NCI-H524 (cell line): ENCODE results near the gene KRT39.

ENCODE experiments used
- DNase-seq, 2 experiments: peaks; one replicate each; lab custom pipeline; 2025; lab: John Stamatoyannopoulos, UW

The KRT39 gene

DNA sequence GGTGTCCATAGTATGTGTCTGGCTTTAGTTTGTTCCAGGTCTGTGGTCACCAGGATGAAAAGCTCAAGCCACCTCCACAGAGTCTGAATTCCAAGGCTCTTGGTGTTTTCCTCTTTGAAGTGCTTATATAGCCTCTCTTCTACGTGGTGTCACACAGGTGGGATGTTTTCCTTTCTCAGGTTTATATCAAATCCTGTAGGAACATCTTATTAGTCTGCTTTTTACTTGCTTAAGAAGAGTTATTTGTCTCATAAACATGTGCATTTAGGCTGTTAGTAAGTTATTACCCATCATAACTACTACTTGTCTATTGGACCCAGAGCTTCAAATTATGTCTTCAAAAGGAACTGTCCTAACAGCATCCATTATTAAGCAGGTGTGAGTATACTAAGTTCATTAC is at the start of gene KRT39:
TSS of gene KRT39 (minus strand) at position 101 of the 400 bp plus-strand sequence. CDS start at position 9, 92 bp downstream.
- no peak for DNase-seq

DNA sequence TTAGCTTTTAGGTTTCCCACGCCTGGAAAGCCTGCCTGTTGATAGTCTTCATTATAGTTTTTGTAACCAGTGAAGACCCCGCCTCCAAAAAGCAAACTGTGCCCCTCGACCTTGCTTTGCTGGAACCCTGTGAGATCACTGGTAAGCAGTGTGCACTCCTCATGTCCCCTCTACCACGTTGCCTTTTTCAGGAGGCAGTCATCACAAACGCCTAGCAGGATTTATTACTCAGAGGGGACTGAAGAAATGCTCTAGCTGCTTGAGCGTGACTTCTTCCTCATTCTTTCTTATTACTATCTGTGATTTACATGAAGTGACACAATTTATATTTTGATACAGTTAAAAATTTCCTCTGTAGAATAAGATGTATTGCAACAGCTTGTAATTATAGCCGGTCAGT is 48.7 kb upstream of the KRT39 start:
- no peak for DNase-seq

DNA sequence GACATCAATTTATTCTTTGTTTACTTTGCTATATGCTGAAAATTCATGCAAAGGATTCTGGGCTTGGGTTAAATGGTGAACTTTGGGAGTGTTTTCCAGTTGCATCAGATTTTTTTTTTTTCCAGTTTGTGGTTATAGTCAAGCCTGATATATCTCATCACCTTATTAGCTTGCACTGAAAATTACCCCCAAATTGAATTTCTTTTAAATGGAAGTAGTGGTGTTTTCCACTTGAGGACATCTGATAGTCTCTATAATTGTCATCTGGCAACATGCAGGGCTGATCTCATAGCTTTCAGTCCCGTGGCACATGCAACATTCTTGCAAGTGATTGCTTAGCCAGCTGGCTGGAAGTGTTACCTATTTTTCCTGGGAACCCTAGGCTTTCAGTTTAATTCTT is 46.9 kb upstream of the KRT39 start:
- DNase-seq = no peak

DNA sequence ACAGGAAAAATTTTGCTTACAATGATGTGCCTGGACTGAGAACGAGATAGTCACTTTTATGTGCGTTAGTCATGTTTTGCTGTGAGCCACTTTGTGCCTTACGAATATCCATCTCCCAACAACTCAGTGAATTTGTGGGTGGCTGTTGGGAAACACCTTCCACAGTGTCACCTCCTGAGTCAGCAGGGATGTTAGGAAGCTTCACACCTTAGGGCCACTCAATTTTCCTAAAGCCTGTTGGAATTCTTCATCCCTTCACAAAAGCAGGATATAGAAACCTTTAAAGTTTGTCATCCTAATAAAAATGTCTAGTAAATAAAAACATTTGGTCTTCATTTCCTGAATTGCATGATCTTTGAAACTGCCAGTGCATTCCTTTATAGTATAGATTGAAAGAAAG is 46.4 kb upstream of the KRT39 start:
- DNase-seq = no peak

DNA sequence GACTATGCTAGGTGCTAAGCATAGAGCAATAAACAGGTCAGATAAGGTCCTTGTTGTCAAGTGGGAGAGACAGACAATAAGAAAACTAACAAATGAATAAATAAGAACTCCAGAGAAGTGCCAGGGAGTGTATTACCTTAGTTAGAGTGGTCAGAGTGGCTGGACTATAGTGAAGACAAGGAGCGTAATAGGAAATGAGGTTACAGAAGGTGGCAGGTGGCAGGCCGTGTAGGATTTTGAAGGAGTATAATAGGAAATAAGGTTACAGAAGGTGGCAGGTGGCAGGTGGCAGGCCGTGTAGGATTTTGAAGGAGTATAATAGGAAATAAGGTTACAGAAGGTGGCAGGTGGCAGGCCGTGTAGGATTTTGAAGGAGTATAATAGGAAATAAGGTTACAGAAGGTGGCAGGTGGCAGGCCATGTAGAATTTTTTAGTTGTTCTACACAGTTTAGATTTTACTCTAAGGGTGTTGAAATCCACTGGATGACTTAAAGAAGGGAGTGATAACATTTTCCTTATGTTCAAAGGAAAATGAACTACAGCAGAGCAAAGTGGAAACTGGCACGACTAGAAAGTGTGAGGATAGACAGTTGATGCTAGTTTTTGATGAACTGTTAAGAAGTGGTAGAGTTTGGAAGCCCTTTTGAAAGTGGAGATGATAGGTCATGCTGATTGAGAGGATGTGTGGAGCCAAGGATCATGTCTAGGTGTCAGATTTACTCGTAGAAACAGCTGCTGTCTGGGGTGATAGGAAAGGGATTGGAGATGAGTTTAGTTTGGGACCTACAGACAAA is 45.8 kb upstream of the KRT39 start:
- DNase-seq = no peak

DNA sequence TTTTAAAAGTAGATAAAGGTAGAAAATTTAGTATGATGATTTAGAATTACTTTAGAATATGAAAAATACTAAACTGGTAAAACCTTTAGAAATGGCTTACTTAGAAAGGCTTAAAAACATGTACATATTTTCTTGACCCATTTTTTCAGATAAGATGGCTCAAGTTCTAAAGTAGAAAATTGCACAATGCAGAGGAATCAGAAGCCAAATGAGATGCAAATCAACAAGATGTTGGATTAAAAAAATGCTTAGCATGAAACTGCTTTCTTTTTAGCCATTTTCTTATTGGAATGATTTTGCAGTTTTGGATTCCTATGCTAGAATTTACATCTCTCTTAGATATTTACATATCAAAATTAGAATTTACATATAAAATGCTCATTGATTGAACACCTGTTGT is 43.7 kb upstream of the KRT39 start:
- no peak for DNase-seq

DNA sequence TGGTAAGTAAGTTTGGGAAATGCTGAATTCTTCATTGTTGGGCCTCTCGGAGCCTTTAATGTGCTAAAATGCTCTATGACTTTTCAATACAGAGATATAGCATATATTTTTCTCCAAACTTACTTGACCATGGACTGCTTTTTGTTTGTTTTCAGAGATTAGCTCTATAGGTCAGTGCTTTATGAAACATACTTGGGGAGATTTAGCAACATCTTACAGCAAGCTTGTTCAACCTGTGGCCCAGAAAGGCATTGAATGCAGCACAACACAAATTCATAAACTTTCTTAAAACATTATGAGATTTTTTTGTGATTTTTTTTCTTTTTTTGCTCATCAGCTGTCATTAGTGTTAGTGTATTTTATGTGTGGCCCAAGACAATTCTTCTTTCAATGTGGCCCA is 43.2 kb upstream of the KRT39 start:
- no peak for DNase-seq

DNA sequence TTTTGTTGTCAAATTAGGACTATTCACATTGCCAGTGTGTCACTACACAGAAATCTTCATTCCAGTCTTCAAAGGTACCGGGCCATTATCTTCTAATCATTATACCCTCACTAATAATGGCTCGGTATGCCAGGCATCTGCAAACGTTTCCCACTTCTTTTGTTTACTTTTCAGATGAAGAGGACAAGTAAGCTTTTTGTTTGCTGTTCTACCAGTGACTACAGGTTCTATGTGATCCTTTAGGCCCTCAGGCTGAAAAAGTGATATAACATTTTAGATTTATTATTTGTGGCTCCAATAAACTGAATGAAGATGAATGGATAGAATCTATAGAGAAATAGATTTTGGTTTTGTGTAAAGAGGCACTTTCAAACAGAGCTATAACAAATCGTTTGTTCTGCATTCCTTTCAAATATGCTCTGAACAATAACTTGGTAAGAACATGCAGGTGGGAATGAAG is 42.6 kb upstream of the KRT39 start:
- no peak for DNase-seq

DNA sequence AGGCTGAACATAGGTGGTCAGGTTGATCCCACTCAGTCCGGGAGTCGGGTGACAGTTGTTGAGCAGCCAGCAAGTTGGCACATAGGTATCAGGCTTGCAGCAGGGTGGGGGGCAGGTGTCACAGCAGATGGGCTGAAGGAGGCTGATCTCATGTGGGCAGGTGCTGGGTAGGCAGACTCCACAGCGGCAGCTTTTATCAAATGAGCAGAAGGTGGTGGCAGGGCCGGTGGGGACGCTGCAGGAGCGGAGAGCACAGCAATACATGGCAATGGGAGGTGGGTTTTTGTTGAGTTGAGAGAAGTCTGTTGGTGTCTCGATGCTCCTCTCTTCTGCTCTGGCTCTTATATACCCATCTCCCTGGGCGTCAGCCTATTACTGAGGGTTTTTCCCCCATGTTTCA is 42.1 kb upstream of the KRT39 start, which contains the start of gene KRTAP3-1:
TSS of gene KRTAP3-1 (minus strand) at position 318 of the 400 bp plus-strand sequence. CDS start at position 264, 54 bp downstream.
- DNase-seq = no peak

DNA sequence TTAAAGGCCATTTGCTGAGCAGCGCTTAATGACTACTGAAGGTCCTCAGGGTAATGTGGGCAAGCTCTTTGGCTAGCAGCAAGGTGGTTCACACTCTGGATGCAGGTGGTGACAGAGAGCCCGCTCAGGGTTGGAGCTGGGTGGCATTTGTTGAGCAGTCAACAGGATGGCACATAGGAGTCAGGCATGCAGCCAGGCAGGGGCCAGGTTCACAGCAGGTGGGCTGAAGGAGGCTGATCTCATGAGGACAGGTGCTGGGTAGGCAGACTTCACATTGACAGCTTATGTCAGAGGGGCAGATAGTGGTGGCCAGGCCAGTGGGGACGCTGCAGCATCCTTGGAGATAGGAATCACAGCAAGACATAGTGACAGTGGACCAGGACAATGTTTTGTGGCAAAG is 37.6 kb upstream of the KRT39 start:
- DNase-seq = no peak

DNA sequence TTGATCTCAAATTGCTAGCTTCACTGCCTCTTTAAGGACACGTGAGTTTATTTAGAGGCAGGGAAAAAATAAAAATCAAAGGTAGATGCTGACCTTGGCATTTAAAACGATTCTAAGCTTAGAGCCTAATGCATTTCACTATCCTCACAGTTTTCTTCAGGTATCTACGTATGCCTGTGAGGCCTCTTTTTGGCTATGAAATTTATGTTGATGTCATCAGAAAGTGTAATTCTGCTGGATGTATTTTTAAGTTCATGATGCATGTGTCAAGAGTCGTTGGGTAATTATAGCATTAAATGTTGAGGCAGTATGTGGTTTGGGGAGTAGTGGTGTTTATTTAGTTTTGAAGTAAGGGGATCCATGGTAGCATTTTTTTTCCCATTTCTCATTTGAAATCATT is 37.2 kb upstream of the KRT39 start:
- no peak for DNase-seq

DNA sequence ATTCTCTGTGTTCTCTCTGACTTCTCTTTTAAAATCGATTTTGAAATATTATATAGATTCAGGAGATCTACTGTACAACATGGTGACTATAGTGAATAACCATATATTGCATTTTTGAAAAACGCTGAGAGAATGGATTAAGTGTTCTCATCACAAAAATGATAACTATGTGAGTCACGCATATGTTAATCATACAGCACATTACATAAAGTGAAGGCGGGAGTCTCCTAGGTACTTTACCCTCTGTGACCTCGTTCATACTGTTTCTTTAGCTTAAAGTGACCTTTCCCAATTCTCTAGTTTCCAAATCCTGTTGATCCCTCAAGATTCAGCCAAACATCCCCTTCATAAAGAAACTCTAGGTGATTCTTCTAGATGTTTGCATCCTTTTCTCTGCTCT is 36.1 kb upstream of the KRT39 start:
- no peak for DNase-seq

DNA sequence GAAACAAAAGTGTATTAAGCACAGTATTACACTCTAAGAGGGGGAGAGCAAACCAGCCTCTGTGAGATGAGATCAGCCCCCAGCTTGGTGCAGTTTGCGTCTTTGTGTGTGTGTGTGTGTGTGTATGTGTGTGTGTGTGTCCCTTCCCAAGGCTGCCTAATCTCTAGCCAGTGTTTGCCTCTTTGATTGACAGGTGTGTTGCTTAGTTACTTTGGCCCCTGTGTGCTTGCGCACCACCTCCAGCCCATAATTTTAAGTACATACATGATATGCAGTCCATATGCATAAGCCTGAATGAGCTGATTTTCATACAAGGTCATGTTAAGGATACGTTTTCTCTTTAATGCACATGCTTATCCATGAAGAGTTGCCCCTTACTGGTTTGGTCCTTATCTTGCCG is 35.0 kb upstream of the KRT39 start:
- DNase-seq = no peak

DNA sequence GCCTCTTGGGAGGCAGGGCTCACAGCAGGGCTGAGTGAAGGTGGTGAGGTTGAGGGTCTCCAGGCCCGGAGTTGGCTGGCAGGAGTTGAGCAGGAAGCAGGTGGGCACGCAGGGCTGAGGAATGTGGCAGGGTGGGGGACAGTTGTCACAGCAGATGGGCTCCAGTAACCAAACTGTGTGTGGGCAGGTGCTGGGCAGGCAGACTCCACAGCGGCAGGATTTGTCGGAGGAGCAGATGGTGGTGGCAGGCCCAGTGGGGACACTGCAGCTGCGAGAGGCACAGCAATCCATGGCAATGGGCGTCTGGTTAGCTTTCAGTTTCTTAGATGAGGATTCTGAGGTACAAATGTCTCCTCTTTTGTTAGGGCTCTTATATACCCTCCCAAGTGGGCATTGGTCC is 32.8 kb upstream of the KRT39 start, which contains the start of gene KRTAP3-2:
TSS of gene KRTAP3-2 (minus strand) at position 344 of the 400 bp plus-strand sequence. CDS start at position 291, 53 bp downstream.
- peak in 1 of 2 experiments; percentile 15 for DNase-seq

DNA sequence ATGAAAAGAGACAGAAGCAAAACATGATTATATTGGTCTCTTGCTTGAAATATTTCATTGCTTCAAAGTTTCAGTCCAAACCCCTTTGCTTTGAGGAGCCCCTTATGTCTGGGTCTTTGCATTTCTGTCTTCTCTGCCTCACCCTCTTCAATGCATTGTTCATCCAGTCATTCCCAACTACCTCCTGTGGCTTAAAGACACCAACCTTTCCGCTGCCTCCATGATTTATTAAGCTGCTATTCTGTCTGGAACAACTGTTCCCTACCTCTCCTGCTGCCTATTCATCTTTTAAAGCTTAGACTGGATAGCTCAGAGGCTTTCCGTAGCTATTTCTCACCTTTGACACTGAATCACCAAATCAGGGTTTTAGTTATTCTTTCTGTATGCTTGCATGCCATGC is 30.6 kb upstream of the KRT39 start:
- DNase-seq = no peak

DNA sequence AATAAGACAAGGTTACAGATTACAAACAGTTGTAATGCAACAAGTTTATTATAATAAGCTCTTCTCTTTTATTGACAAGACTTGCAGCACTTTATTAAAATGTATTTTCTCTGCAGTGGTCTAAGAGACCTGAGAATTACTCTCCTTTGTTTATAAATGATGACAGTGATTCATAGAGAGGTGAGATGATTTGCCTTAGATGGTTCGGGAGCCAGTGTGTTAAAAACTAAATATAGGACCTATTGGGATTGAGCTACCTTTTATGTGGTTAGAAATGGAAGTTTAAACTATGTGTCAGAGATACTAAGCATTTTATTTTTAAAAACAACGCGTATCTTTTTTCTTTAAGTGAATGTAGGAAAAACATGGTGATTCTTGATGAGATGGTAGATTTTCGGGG is 30.1 kb upstream of the KRT39 start:
- no peak for DNase-seq

DNA sequence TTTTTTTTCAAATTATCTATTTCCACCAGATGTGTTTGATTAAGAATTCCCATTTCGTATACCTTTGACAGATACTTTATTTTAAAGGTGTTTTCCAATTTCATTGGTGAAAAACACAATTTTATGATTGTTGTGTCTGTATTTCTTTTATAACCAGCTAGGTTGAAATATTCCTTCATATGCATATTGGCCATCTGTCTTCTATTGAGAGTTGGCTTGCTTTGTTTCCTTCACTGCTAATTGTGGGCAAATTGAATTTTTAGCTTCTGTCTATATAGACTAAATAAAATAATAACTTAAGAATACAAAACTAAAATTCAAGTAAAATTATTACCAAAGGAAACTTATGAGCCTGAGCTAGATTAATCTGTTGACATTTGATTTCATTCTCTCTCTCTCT is 28.4 kb upstream of the KRT39 start:
- no peak for DNase-seq

DNA sequence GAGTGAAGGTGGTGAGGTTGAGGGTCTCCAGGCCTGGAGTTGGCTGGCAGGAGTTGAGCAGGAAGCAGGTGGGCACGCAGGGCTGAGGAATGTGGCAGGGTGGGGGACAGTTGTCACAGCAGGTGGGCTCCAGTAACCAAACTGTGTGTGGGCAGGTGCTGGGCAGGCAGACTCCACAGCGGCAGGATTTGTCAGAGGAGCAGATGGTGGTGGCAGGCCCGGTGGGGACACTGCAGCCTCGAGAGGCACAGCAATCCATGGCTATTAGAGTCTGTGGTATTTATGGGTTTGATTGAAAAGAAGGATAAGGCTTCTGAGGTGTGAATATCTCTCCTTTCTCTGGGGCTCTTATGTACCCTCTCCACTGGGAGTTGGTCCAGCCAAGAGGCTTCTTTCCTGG is 27.1 kb upstream of the KRT39 start, which contains the start of gene KRTAP3-3:
TSS of gene KRTAP3-3 (minus strand) at position 326 of the 400 bp plus-strand sequence. CDS start at position 259, 67 bp downstream.
- DNase-seq = no peak

DNA sequence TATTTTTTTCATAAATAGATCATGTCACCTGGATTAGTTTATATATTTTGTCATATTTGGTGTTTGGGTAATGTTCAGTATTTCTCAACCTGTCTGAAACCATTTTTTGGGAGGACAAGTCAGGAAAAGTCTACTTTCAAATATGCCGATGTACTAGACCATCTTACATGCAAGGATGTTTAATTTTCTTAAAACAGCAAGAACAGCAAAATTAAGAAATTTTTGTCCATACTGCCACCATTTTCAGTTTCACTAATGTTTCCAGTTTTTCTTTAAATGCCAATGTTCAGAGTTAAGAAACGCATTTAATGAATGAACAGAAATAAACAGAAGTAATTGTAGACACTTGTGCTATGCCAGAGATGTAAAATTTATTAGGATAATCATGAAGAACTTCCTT is 26.3 kb upstream of the KRT39 start:
- no peak for DNase-seq

DNA sequence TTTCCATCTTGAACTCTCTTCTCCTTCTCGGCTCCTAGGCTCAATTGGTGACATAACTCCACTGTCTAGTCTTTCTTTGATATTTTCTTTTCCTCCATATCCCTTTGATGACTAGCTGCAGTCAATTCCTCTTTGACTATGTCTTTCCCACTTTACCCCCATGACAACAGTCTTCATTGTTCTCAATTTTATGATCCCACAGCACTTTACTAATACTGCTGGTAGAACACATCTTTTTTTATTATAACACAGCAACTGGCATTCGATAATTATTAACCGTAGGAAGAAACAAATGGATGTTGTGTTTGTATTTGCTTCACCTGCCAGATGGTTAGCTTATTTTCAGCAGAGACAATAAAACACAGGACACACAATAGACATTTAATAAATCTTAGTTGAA is 25.9 kb upstream of the KRT39 start:
- no peak for DNase-seq

DNA sequence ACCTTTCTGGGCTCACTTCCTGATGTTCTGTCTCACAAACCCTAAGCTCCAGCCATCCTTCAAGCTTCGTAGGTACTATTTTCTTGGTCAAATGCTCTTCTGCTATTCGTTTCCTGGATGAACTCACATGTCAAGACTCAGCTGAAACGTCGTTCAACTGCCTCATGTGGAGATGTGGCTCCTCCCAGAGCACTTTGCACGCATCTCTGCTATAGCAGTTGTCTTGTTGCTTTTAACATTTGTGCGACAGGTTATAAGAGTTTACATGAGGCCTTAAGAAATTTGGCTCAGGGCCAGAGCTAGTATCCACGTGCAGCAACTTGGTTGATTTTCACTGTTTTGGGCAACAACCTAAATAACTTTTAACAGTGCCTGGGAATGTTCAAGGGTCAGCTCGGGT is 20.2 kb upstream of the KRT39 start:
- DNase-seq = no peak

DNA sequence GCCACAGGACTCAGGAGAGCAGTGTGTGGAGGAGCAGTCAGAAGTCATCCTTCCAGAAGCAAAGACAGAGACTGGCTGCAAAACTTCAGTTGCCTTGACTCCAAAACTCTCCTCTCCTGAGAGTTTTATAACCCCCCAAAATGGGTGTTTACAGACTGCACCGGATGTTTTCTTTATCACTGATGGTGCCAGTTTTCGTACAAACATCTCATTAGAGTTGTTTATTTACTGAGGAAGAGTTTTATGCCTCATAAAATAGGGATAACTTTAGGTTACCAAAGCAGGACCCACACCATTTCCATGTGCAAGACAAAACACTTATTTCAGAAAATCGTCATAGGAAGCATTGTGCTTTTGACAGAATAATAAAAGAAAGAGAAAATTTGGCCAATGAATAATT is 17.5 kb upstream of the KRT39 start, which contains the start of gene KRT40:
TSS of gene KRT40 (minus strand) at position 101 of the 400 bp plus-strand sequence. CDS start at position 48, 53 bp downstream.
- no peak for DNase-seq

DNA sequence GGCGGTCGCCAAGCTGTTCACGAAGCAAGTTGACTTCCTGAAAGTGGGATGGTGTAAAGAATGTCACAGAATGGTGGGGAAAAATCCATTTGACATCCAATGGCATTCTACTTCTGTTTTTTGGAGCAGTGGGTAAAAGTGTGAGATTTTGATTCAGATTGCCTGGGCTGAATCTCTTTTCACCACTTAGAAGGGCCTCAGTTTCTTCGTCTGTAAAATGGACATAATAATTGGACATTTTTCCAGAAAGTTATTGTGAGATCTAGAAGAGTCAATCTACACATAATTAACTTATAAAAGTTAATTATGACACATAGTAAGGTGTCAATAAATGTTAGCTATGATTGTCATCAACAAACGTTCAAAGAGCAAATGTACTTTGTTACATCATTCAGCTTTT is 14.4 kb upstream of the KRT39 start:
- DNase-seq = no peak

DNA sequence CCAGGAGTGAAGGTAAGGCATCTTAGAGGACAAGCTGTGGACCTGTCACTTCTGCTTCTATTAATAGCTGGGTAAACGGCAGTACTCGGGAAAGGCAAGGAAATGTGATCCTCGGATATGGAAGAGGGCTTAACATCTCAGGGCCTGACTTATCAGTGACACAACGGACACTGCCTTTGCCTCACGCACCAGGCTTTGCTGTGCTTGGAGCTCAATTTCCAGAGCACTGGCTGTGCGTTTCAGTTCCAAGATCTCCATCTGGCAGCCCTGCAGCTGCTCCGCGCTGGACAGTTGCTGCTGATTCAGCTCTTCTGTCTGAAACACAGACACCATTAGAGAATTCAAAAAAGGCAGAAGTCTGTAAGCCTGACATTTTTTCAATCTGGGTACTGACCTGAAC is 13.8 kb upstream of the KRT39 start:
- DNase-seq = no peak
